ENCODE measurements around the gene HNRNPM.

The HNRNPM gene

DNA sequence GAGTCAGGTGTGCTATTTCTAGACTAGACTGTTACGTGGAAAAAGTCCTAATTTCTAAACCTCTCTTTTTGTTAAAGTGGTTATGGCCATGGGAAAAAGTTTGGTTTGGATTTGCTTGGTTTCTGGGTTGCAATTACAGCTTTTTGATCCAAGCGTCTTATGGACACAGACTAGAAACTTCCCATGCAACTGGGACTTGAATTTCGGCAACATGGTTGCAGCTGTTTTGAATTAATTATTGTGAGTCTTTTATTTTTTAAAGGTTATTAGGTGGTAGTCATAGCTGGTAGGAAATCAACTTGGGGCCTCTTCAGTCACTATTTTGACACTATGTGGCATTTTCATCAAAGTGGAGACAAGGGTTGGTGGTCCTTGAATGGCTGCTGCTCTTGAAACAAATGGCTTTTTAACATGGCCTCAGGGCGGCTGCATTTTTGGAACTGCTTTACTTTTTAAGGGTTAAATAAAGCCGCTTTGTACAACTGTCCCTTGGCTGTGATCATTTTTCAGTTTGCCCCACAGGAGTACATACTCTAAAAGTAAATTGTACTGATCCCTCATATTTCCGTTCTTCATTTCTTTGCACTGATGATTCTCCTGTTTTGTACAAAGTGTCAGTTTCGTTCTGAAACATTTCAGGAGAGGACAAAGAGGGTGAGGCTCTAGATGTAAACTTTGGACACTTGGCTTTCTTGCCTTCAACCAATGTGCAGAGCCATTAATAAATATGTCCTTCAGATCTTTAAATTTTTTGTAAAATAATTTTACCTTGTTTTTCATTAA, 15.9 kb downstream of the HNRNPM start:
- DNase-seq = no peak

DNA sequence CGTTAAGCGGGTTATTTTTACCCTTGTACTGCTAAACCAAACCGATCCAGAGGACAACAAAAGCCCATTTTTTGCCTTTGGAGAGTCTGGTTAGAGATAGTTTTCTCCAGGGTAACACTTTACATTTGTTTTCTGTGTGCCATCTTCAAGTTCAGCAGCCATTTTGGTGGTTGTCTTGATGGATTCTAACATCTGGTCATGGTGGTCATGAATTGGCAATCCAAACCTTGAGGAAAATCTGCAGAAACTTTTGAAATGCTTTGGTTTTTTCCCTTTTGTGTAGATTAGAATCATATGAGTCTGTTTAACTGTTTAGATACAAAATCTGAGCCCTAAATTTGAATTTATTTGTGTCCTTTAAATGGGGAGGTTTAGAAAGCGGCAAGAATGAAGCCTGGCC, 16.6 kb downstream of the HNRNPM start:
- no peak for DNase-seq

DNA sequence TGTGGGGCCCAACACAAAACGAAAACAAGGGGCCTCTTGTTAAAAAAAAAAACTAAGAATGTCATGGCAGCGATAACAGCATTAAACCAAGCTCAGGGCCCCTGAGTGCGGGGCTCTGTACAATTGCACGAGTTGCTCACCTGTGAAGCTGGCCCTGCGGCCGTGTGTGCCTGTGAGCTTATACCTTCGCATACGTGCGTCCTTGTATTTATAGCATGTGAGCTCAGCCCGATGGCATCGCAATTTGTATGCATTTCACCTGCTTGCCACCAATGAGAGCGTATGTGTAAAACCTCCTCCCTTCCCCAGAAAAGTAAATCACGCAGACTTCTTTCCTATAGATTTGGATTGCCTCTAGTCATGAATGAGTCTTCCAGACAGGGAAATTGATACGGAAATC, 17.1 kb downstream of the HNRNPM start:
- DNase-seq = no peak

DNA sequence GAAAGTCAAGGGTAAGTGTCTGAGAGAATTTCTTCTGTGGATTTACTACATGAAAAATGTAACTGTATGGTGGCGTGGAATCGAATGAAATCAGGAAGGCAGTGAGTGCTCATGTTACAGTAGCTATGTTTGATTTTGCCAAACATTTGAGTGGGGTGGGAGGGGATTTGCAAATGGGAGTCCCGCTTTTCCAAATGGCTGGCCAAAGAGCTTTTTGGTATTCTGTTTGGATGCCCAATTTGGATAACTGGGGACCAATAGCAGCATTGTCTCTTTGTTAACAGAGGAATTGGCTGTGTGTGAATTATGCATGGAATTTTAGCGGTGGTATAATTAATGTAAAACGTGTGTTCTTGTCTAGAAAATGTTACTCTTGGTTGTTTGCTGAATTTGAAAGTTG, 17.8 kb downstream of the HNRNPM start:
- DNase-seq = no peak

DNA sequence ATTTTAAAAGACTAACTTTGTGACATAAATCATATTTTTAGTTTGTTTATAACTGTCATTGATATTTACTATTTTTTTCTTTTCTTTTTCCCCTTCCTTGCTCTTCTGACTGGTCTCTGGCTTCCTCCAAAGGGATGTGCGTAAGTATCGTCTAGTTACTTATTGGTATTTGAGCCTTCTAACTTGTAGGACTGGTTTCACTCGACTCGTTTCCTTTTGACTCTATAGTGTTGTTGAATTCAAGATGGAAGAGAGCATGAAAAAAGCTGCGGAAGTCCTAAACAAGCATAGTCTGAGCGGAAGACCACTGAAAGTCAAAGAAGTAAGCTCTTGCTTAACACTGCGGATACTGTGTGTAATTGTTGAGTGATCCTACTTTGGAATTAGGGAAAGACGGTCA, 18.6 kb downstream of the HNRNPM start:
- DNase-seq = no peak

DNA sequence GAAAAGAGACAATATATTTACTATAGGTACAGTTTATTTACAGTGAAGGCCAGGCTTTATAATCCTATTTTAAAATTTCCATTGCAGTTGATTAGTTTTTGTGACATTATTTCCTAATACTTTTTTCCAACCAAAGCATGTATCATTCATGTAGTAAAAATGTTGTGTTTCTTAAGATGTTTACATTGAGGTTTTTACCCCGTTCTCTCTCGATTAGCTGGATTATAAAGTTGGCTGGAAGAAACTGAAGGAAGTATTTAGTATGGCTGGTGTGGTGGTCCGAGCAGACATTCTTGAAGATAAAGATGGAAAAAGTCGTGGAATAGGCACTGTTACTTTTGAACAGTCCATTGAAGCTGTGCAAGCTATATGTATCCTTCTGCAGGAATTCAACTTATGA, 21.2 kb downstream of the HNRNPM start:
- DNase-seq = no peak

DNA sequence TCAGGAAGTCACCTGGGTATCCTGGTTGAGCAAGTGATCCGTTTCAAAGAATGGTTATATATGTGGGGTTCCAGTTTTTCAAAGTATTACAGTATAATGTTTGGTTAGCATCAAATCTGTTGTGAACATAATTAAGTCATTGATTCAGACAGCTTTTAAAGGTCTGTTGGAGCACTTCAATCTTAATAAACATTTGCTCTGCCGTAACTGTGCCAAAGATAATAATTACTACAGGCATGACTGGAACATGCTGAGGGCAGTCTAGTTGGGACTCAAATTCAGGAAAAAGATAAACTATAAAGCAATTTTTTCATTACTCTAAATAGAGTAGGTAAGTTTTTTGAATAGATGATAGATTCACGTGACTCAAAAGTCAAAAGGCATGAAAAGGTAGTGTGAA, 23.3 kb downstream of the HNRNPM start:
- DNase-seq = no peak

DNA sequence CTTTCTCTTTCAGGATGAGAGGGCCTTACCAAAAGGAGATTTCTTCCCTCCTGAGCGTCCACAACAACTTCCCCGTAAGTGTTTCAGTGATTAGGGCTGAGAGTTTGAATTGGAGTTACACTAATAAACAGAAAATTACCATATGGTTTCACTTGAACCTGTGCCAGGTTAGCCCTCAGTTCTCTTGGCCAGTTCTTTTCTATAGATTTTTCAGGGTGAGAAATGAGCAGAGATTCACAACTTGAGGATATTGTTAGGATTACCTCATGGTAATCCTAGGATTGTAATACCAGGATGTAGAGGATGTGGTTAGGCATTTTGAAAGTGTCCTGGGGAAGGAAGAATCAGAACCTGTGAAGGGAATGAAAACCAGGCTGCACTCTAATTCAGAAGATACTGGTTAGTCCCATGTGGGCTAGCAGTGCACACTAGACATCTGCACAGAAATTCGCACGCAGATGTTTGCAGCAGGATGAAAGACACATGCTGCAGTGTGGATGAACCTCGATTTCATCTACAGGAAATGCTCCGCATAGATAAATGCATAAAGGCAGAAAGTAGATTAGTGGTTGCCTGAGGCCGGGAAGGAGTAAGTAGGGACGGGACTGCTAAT, 24.1 kb downstream of the HNRNPM start:
- no peak for DNase-seq

DNA sequence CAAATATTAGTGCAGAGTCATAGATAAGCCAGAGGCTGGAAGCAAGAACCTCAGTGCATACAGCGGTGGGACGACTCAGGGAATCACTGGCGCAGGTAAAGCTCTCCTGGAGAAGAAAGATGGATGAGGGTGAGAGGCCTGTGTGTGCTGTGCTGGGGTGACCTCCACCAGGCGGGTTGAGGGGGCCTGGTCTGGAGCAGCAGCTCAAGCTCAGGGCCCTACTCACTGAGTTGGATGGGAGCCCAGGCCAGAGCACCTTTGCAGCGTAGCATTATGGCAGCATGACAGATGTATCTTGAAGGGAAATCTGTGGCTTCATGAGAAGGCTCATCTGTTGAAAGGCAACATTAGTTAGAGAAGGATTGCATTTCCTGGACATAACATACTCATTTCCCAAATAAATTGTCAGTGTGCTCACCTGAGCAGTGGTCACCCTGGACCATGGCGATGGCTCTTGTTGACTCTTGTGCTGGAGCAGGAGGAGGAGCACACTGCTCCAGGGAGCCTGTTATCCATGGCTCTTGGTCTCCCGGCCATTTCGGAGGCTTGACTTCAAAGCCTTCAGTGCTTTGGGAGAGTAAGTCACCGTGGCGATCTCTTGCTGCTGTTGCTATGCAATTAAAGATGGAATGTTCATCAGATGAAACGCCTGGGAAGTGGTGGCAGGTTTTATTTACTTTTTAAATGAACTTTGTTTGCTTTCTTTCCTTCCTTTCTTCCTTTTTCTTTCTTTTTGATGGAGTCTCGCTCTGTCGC, 25.0 kb downstream of the HNRNPM start:
- no peak for DNase-seq

DNA sequence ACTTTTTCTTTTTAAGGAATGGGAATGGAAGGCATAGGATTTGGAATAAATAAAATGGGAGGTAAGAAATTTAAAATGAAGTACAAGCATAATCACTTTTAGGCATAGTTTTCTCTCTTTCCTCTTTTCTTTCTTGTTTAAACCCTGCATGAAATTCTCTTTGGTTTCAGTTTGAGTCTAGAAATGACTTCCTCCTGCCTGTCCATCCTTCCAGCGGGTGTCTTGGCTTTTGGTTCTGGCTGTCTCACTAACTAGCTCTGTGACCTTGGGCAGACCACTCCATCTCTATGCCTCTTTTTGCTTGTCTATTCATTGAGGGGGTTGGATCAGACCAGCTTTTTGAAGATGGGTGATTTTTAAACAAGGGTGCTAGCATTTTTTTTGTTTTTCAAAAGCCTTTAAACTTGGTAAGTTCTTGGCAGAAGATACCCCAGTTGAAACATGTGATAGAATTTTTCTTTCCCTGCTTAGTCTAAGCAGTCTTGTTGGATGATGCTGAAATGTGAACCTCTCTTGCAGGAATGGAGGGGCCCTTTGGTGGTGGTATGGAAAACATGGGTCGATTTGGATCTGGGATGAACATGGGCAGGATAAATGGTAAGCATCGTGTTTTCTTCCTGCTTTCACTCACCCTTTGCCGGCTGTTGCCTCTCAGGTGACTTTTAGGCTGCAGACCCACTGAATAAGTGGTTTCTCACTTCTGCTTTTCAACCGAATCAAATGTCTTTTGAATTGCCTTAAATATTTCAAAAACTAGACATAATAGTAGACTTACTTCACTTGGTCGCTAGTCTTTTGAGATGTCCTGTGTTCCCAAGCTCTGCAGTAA, 29.1 kb downstream of the HNRNPM start:
- no peak for DNase-seq

DNA sequence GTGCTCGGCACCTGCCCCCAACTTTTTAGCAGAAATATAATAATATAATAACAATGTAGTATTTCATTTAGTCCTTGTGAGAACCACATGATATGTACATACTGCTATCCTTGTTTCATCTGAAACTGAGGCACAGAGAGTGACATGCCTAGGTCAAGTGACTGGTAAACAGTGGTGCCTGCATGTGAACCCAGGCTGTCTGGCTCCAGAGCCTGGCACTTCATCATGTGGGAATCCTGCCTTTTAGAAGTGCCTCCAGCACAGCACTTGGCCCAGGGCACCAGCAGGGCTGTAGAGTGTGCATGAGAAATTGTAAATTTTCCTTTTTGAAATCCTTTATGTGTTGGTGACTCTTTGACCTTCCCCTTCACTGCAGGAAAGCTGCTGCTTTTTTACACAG, 30.2 kb downstream of the HNRNPM start:
- DNase-seq = no peak

DNA sequence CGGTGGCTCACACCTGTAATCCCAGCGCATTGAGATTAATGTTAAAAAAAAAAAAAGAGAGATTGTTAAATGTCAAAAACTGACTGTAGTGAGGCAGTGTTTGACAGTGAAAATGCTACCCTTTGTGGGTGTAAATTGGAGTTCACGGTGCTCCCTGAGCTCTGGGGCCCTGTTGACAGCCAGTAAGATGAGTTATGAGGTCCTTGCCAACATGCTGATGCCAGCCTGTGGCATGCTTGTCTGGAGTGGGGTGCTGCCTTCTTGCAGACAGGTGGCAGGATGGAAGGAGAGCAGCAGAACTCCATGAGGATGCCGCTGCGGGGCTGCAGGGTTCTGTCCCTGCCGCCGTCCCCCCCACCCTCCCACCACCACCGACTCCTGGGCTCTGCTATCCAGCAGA, 31.7 kb downstream of the HNRNPM start:
- DNase-seq = no peak

DNA sequence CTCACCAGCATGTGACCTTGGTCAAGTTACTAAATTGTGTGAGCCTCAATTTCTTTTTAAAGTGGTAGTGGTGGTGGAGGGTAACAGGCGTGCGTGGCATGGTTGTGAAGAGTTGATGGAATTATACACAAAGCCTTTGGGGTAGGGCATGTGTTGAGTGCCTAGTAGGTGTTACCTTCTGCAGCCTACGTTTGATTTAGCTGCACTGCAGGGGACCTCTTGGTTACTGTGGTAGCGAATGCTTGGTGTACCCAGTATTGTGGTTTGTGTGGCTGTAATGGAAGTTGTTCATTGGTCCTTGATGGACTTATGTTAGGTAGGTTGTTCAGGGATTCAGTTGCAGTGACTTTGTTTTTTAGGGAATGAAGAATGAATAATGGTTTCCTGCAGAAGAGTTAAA, 33.1 kb downstream of the HNRNPM start:
- no peak for DNase-seq

DNA sequence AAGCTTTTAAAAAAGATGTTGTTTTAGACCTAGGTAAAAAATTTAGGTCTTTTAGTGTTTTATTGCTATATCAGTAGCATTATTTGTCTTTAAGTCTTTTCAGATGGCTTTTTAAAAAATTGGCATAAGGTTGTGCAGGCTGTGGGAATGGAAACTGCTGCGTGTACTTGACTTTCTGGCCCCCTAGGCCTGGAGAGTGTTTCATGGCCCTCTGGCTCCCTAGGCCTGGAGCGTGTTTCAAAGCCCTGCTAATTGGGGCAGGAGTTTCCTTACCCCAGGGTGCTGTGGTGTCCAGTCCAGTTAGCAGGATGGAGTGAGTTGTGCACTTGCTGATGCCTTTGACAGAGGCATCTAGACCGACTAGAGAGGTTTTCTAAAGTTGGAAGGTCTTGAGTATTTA, 33.8 kb downstream of the HNRNPM start:
- DNase-seq = no peak

DNA sequence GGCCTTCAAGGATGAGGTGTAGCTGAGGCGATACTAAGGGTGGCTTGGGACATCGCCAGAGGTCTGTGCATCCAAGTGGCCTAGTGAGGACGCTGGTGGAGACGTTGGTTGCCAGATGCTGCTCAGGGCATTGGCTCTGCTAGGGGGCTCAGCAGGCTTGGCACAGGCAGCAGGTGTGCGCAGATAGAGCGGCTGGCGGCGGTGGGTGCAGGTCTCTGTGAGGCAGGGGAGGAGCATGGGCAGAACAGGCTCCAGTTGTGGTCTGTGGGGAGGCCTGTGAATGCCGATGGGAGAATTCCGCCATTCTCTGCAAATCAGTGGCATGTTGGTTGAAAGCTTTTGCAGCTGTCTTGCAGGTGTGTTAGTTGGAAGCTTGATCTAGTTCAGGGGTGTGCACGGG, 36.4 kb downstream of the HNRNPM start:
- no peak for DNase-seq

DNA sequence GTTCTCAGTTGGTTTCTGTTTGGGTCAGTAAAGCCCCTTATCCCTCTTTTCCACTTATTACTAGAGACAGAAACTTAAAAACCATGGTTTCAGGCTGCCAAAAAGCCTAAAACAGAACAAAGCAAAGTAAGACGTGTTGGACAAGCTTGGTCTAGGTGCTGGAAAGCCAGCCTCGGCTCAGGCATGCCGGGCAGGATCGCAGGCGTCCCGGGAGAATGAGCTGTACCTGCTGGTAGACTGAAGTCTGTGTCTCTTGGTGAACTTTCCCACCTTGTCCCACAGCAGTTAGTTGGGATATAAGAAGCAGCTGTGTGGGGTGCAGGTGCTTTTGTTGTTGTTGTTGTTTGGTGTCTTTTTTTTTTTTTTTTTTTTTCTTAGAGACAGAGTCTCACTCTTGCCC, 36.8 kb downstream of the HNRNPM start:
- no peak for DNase-seq

DNA sequence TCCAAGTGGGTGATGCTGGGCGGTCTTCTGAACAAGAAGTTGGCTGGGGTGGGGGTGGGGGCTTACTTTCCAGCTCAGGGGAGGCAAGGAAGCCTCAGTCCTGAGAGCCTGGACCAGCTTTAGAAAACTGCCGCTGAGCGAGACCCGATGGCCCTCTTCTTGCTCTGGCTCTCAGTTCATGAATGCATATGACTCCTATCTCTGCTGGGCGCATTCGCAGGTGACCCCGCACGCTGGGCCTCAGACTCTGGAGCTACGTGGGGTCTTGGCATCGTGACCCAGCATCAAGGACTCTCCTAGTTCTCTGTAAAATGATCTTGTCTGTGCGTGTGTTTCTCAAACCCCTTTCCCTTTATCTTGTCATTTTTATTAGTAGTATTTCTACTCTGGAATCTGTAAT, 37.9 kb downstream of the HNRNPM start:
- no peak for DNase-seq

DNA sequence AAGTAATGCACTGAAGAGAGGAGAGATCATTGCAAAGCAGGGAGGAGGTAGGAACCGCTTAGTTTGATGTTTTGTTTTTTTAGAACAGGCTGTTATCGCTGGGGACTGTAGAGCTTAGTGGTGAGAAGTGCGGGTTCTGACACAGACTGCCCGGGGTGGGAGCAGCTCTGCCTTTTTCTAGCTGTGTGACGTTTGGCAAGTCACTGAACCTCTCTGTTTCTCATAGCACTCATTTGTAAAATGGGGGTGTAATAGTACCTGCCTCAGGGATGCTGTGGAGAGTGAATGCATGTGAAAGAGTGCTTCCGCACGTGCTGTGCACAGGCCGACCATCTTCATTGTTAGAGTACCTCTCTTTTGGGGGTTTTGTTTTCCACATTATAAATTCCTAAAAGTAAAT, 38.4 kb downstream of the HNRNPM start:
- no peak for DNase-seq

DNA sequence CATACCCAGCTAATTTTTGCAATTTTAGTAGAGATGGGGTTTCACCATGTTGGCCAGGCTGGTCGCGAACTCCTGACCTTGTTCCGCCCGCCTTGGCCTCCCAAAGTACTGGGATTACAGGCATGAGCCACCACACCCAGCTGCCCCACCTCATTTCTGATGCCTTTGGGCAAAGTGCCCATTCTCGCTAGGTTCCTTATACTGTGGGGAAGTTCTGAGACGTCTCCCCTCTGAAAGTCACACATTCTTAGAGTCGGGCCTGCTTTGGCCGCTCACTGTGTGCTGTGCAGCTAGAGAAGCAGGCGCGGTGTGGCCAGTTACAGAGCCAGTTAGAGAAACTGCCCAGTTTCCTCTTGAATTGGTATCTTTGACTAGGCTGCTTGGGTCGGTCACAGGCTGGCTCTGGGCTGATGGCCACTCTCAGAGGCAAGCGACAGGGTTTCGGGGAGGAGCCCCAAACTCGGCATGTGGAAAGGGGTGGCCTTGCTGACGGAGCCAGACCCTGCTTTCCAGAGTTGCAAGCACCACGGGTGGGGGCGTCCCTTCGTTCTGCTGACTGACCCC, 39.6 kb downstream of the HNRNPM start:
- DNase-seq = no peak

DNA sequence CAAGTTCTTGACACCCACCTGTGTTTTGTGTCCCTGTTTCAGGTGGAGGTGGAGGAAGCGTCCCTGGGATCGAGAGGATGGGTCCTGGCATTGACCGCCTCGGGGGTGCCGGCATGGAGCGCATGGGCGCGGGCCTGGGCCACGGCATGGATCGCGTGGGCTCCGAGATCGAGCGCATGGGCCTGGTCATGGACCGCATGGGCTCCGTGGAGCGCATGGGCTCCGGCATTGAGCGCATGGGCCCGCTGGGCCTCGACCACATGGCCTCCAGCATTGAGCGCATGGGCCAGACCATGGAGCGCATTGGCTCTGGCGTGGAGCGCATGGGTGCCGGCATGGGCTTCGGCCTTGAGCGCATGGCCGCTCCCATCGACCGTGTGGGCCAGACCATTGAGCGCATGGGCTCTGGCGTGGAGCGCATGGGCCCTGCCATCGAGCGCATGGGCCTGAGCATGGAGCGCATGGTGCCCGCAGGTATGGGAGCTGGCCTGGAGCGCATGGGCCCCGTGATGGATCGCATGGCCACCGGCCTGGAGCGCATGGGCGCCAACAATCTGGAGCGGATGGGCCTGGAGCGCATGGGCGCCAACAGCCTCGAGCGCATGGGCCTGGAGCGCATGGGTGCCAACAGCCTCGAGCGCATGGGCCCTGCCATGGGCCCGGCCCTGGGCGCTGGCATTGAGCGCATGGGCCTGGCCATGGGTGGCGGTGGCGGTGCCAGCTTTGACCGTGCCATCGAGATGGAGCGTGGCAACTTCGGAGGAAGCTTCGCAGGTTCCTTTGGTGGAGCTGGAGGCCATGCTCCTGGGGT, 41.0 kb downstream of the HNRNPM start:
- DNase-seq = no peak

DNA sequence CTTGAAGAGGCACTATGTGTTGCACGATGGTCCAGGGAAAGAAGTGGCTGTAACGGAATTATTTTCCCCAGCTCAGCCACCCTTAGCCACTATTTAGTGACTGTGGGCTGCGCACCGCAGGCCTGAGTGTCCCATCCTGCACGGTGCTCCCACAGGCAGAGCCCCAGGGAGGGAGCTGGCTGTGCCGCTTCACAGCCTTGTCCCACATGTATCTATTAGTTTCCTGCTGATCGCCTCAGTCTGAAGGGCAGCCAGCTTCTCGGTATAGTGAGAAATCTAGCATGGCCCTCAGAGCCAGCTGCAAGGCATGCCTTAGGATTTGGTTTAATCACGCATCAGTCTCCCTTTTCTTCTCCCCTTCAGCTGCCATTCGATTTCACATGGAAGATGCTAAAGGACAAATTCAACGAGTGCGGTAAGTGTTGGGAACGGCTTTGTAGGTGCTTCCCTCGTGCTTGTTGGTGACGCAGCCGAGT, 41.9 kb downstream of the HNRNPM start:
- DNase-seq = no peak
